ENCODE data around the gene RELN. TPM values are rescaled to one million over a fixed set of nuclear protein-coding genes. Genes with fewer than 3 reads are reported as not detected.
A peak's percentile ranks its signal among the peaks of the same experiment; 100 is the strongest.

Gene RELN
- total RNA-seq, 4 donors from 2014 or later: 16.0 to 52.3 (median 23.6) TPM

DNA sequence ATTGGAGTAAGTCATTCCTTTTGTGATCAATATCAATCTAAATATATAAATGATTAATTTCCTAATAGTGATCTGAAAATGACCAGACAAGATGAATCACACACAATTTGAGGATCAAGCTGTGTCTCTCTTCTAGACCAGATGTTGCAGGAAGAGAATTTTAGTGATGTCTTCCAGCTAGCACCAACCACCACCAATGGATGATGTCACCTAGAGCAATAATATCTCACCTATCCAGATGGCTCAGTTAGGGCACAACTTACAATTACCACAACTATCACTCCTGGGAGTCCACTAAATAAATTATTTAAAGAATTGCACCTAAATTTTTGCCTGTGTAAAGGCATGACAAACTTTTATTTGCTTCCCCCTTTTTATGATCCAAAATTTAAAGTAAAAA lies 25.2 kb downstream of the RELN start:
- H3K27me3 ChIP-seq: no peaks in the 10 kb centered on the region
- no peaks in the 10 kb centered on the region for H3K9me3 ChIP-seq
- intact Hi-C loops (cut with DNase I): no loop called here
- H3K36me3 ChIP-seq: no peaks in the 10 kb centered on the region
- no peak for TF ChIP-seq POLR2A (IDR thresholded peaks at IDR 0.05)
- TF ChIP-seq, protein P1, sequence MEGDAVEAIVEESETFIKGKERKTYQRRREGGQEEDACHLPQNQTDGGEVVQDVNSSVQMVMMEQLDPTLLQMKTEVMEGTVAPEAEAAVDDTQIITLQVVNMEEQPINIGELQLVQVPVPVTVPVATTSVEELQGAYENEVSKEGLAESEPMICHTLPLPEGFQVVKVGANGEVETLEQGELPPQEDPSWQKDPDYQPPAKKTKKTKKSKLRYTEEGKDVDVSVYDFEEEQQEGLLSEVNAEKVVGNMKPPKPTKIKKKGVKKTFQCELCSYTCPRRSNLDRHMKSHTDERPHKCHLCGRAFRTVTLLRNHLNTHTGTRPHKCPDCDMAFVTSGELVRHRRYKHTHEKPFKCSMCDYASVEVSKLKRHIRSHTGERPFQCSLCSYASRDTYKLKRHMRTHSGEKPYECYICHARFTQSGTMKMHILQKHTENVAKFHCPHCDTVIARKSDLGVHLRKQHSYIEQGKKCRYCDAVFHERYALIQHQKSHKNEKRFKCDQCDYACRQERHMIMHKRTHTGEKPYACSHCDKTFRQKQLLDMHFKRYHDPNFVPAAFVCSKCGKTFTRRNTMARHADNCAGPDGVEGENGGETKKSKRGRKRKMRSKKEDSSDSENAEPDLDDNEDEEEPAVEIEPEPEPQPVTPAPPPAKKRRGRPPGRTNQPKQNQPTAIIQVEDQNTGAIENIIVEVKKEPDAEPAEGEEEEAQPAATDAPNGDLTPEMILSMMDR (IDR thresholded peaks at IDR 0.05): no peak
- DNase-seq: no peak
- no peak overlapping the region for H3K4me3 ChIP-seq (replicated peaks in 1 of 3)
- H3K4me1 ChIP-seq: no peaks in the 10 kb centered on the region
- no peak overlapping the region for H3K27ac ChIP-seq

DNA sequence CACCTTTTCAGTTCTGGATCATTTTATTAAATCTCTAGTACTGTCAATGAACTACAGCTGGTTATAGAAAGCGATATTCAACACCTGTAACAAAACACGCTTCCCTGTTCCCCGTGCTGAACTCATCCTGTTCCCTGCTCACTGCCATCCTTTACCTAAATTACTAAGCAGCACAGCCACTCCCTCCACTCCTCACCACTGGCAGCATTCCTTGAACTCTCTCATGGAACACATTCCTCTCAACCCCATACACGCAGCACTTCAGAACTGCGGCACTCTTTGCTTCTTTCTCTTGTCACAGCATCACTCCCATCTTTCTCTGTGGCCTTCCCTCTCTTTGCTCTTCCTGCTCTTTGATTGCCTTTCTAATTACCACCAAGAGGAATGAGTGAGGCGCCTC lies 27.4 kb downstream of the RELN start:
- Histone ChIP-seq H3K9me3 (no peaks in the 10 kb centered on the region), H3K4me3 (replicated peaks in 1 of 3) (no peak overlapping the region), H3K27ac (no peak overlapping the region), H3K27me3 (no peaks in the 10 kb centered on the region), H3K36me3 (no peaks in the 10 kb centered on the region), H3K4me1 (no peaks in the 10 kb centered on the region)
- TF ChIP-seq, protein P1 (IDR thresholded peaks at IDR 0.05): no peak
- no peak for TF ChIP-seq POLR2A (IDR thresholded peaks at IDR 0.05)
- 46 to 52% methylated on average over 6 of the region's 6 CpGs for WGBS, 2 donors
- intact Hi-C loops (cut with DNase I): no loop called here
- peak; percentile 18 to 53 for DNase-seq

DNA sequence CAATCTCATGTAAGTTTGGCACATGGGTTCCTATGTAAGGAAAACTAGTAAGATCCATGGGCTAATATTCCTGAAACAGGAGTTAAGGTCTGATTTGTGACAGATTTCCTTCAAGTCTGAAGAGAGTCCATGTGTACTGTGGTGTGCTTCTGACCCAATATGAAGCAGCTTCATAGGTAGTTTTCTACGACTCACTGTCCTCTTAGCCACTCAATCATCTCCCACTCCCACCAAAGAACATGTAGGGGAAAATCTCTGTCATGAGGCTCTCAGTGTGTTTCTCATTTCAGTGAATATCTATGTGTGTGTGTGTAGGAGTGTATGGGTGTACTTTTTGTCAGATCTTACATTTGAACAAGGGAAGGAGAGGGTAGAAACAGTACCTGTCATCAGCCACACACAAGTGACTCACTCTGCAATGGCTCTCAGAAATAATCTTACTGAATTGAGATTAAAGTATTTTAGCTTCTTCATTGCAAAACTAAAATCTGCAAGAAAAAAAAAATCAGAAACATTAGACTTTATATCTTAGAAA lies 31.1 kb downstream of the RELN start:
- Histone ChIP-seq H3K36me3 (no peaks in the 10 kb centered on the region), H3K4me3 (replicated peaks in 1 of 3) (no peak overlapping the region), H3K27me3 (no peaks in the 10 kb centered on the region), H3K9me3 (no peaks in the 10 kb centered on the region), H3K4me1 (no peaks in the 10 kb centered on the region), H3K27ac (no peak overlapping the region)
- TF ChIP-seq, protein P1 (IDR thresholded peaks at IDR 0.05): no peak
- no peak for TF ChIP-seq POLR2A (IDR thresholded peaks at IDR 0.05)
- DNase-seq: no peak
- WGBS, 2 donors: 88 to 100% methylated on average over 1 of the region's 1 CpG
- intact Hi-C loops (cut with DNase I): no loop called here

DNA sequence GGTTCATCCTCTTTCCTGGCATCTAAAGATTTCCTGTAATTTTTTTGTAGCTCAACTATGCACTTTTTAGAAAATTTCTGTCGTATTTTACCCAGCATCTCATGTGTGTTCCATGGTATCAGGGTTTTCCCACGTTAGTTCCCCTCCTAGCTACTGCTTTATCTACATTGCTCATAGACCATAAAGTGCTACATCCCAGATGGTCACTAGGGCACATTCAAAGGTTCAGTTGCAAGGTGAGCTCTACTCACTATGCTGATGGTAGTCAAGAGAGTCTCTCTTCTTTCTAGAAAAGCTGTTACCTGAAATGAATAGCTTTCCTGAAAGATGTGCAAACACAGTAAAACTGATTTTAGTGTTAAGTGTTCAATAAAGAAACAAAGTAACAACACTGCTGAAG lies 33.5 kb downstream of the RELN start:
- Histone ChIP-seq H3K9me3 (no peaks in the 10 kb centered on the region), H3K27me3 (no peaks in the 10 kb centered on the region), H3K36me3 (no peaks in the 10 kb centered on the region), H3K4me1 (no peaks in the 10 kb centered on the region), H3K27ac (no peak overlapping the region), H3K4me3 (replicated peaks in 1 of 3) (no peak overlapping the region)
- intact Hi-C loops (cut with DNase I): no loop called here
- TF ChIP-seq, protein P1 (IDR thresholded peaks at IDR 0.05): no peak
- no peak for TF ChIP-seq POLR2A (IDR thresholded peaks at IDR 0.05)
- DNase-seq: no peak
- WGBS, 2 donors: 76 to 77% methylated on average over 2 of the region's 2 CpGs

DNA sequence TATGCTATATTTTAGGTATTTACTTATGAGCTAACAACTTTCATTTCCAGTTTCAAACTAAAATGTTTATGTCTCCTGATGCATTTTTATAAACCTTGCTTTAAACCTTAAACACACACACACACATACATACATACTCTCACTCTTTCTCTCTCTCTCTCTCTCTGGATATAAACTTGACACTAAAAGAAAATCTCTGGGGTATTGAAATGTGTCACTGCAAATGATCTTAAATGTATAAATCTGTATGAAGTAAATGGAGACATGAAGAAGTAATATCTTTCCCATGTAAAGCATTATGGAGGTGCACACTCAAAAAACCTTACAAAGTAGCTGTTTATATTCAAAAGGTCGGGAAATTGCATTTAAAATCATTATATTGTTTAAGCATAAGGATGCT lies 37.0 kb downstream of the RELN start:
- no peaks in the 10 kb centered on the region for H3K27me3 ChIP-seq
- H3K36me3 ChIP-seq: no peaks in the 10 kb centered on the region
- H3K4me3 ChIP-seq (replicated peaks in 1 of 3): no peak overlapping the region
- H3K27ac ChIP-seq: no peak overlapping the region
- H3K9me3 ChIP-seq: no peaks in the 10 kb centered on the region
- TF ChIP-seq POLR2A (IDR thresholded peaks at IDR 0.05): no peak
- TF ChIP-seq, protein P1 (IDR thresholded peaks at IDR 0.05): no peak
- DNase-seq: no peak
- no peaks in the 10 kb centered on the region for H3K4me1 ChIP-seq
- 83 to 92% methylated on average over 1 of the region's 1 CpG for WGBS, 2 donors
- intact Hi-C loops (cut with DNase I): no loop called here

Data from thyroid gland (tissue), 4 donors.